Stomach (tissue), 4 donors: ENCODE results near the gene STAC3.

Experiments used
- EP300 ChIP-seq: sonication (generic); formaldehyde crosslinking; IDR thresholded peaks from one replicate; pipeline ENCODE4 v1.6.1; 2017; ENCODE audit warnings: antibody characterized with exemption
- POLR2A ChIP-seq, 4 donors: fragments of 450-650 bp; IDR thresholded peaks; one replicate each; pipeline ENCODE4 v1.6.1; 2016; ENCODE audit warnings: antibody characterized with exemption in 4 of 4, control low read depth in 2 of 4, mild to moderate bottlenecking in 1 of 4, moderate library complexity in 1 of 4
- TF ChIP-seq, protein P1 (sequence below), 7 experiments: fragments of 450-650 bp in 4 of 7; fragments of 200-600 bp in 3 of 7; sonication (generic) in 3 of 7; IDR thresholded peaks; one replicate each; pipeline ENCODE4 v1.5.1; 2016 to 2019; ENCODE audit warnings: antibody characterized with exemption in 7 of 7, control low read depth in 2 of 7, mild to moderate bottlenecking in 1 of 7

DNA sequence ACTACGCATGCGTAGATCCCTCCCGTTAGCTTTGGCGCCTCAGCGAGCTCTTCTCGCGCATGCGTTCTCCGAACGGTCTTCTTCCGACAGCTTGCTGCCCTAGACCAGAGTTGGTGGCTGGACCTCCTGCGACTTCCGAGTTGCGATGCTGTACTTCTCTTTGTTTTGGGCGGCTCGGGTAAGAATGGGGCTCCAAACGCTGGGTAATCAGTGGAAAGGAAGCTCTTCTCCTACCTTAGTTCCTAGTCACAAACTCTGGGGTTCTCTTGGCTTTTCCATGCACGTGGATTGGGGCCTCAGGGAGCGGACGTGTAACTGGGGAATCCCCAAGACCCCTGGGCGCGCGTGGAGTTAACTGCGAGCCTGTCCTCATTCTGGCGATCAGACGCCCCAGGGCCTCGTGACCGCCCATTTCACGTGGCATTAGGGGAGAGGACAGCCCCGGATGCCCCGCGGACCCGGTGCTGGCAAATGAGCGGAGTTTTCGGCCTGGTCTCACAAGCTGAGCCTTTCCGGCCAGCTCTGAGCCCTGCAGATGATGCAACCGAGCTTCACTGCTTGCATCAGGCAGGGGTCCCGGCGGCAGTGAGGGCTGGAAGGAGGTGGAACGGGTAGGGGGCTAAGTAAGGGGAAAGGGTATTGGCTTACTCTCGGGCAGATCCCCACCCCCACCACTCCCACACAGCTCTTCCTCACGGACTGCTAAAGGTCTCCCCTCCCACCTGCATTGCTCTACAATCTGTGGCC, 21.2 kb downstream of the STAC3 start, which contains the start of gene SHMT2:
- no peak for TF ChIP-seq EP300
- TF ChIP-seq, protein P1, sequence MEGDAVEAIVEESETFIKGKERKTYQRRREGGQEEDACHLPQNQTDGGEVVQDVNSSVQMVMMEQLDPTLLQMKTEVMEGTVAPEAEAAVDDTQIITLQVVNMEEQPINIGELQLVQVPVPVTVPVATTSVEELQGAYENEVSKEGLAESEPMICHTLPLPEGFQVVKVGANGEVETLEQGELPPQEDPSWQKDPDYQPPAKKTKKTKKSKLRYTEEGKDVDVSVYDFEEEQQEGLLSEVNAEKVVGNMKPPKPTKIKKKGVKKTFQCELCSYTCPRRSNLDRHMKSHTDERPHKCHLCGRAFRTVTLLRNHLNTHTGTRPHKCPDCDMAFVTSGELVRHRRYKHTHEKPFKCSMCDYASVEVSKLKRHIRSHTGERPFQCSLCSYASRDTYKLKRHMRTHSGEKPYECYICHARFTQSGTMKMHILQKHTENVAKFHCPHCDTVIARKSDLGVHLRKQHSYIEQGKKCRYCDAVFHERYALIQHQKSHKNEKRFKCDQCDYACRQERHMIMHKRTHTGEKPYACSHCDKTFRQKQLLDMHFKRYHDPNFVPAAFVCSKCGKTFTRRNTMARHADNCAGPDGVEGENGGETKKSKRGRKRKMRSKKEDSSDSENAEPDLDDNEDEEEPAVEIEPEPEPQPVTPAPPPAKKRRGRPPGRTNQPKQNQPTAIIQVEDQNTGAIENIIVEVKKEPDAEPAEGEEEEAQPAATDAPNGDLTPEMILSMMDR (IDR thresholded peaks at IDR 0.05), result no peak
- TF ChIP-seq POLR2A (IDR thresholded peaks at IDR 0.05), result no peak
